ENCODE data around the gene B4GALNT3.

The B4GALNT3 gene

GRCh38 chr12:562634-563033 lies 102.9 kb downstream of the B4GALNT3 start:
- H2BK5ac ChIP-seq (ENCODE audit: low read depth, low read length, poor library complexity, severe bottlenecking): no peak overlapping the region
- no peak for DNase-seq
- no peak overlapping the region for H3K14ac ChIP-seq (ENCODE audit: low read length in 2 of 2)
- H3K4me2 ChIP-seq (ENCODE audit: low read length, poor library complexity, severe bottlenecking): no peak overlapping the region
- no peak overlapping the region for H2BK15ac ChIP-seq (ENCODE audit: low read depth, poor library complexity, severe bottlenecking)
- 88% methylated on average over 12 of the region's 12 CpGs for WGBS
- H2BK12ac ChIP-seq (ENCODE audit: low read length in 2 of 2): no peak overlapping the region
- no peak overlapping the region for H2AFZ ChIP-seq (ENCODE audit: low read depth, low read length)
- H3K36me3 ChIP-seq (ENCODE audit: control insufficient read depth in 1 of 2, insufficient read depth in 2 of 2, low read depth in 1 of 2, low read length in 2 of 2): no peaks in the 10 kb centered on the region
- peaks cover 49 to 71% of the 10 kb centered on the region in 2 experiments for H3K27me3 ChIP-seq (ENCODE audit: control insufficient read depth in 1 of 2, insufficient read depth in 1 of 2, low read length in 2 of 2)
- no peak overlapping the region for H3K4me3 ChIP-seq (ENCODE audit: insufficient read depth in 1 of 2, low read depth in 1 of 2, low read length in 2 of 2)
- no peak overlapping the region for H2AK5ac ChIP-seq (ENCODE audit: low read length, severe bottlenecking)
- H4K8ac ChIP-seq (ENCODE audit: low read length): no peak overlapping the region
- no peak overlapping the region for H3K4ac ChIP-seq (ENCODE audit: low read depth in 1 of 2, low read length in 2 of 2)
- no peaks in the 10 kb centered on the region for H3K9me3 ChIP-seq (ENCODE audit: control insufficient read depth, low read length)
- peaks cover 14% of the 10 kb centered on the region for H3K4me1 ChIP-seq (ENCODE audit: control insufficient read depth, insufficient read depth, low read depth, low read length)
- no peak overlapping the region for H2BK120ac ChIP-seq (ENCODE audit: low read depth, low read length)
- no peak overlapping the region for H3K18ac ChIP-seq (ENCODE audit: low read depth in 1 of 2, low read length in 2 of 2)
- no peak overlapping the region for H3K9ac ChIP-seq (ENCODE audit: low read length)
- no peak overlapping the region for H3K27ac ChIP-seq (ENCODE audit: low read length, poor library complexity, severe bottlenecking)
- no peaks in the 10 kb centered on the region for H3K79me1 ChIP-seq (replicated peaks; ENCODE audit: low read length, poor library complexity, severe bottlenecking)
- H3K23ac ChIP-seq (ENCODE audit: low read length in 2 of 2): no peak overlapping the region
- no peak overlapping the region for H4K91ac ChIP-seq (ENCODE audit: low read length)

- WGBS: 72% methylated on average over 5 of the region's 8 CpGs
- H3K4me2 ChIP-seq (ENCODE audit: low read length, poor library complexity, severe bottlenecking): no peak overlapping the region
- no peak overlapping the region for H3K4ac ChIP-seq (ENCODE audit: low read depth in 1 of 2, low read length in 2 of 2)
- H2AK5ac ChIP-seq (ENCODE audit: low read length, severe bottlenecking): no peak overlapping the region
- no peak overlapping the region for H3K27ac ChIP-seq (ENCODE audit: low read length, poor library complexity, severe bottlenecking)
- H3K4me3 ChIP-seq (ENCODE audit: insufficient read depth in 1 of 2, low read depth in 1 of 2, low read length in 2 of 2): no peak overlapping the region
- no peak overlapping the region for H2BK5ac ChIP-seq (ENCODE audit: low read depth, low read length, poor library complexity, severe bottlenecking)
- H3K18ac ChIP-seq (ENCODE audit: low read depth in 1 of 2, low read length in 2 of 2): no peak overlapping the region
- no peak overlapping the region for H2BK120ac ChIP-seq (ENCODE audit: low read depth, low read length)
- no peak overlapping the region for H4K8ac ChIP-seq (ENCODE audit: low read length)
- H3K23ac ChIP-seq (ENCODE audit: low read length in 2 of 2): no peak overlapping the region
- no peak overlapping the region for H2BK15ac ChIP-seq (ENCODE audit: low read depth, poor library complexity, severe bottlenecking)
- no peak overlapping the region for H4K91ac ChIP-seq (ENCODE audit: low read length)
- peaks cover 14% of the 10 kb centered on the region for H3K4me1 ChIP-seq (ENCODE audit: control insufficient read depth, insufficient read depth, low read depth, low read length)
- H3K9ac ChIP-seq (ENCODE audit: low read length): no peak overlapping the region
- no peak for DNase-seq
- no peak overlapping the region for H3K14ac ChIP-seq (ENCODE audit: low read length in 2 of 2)
- no peaks in the 10 kb centered on the region for H3K36me3 ChIP-seq (ENCODE audit: control insufficient read depth in 1 of 2, insufficient read depth in 2 of 2, low read depth in 1 of 2, low read length in 2 of 2)
- H3K27me3 ChIP-seq (ENCODE audit: control insufficient read depth in 1 of 2, insufficient read depth in 1 of 2, low read length in 2 of 2): peaks cover 44 to 64% of the 10 kb centered on the region in 2 experiments
- no peak overlapping the region for H2AFZ ChIP-seq (ENCODE audit: low read depth, low read length)
- H2BK12ac ChIP-seq (ENCODE audit: low read length in 2 of 2): no peak overlapping the region
- H3K79me1 ChIP-seq (replicated peaks; ENCODE audit: low read length, poor library complexity, severe bottlenecking): no peaks in the 10 kb centered on the region
- H3K9me3 ChIP-seq (ENCODE audit: control insufficient read depth, low read length): no peaks in the 10 kb centered on the region
Observed at GRCh38 chr12:563250-563781, 103.6 kb downstream of the B4GALNT3 start.

GRCh38 chr12:563787-564298 lies 104.1 kb downstream of the B4GALNT3 start:
- H2BK12ac ChIP-seq (ENCODE audit: low read length in 2 of 2): no peak overlapping the region
- no peaks in the 10 kb centered on the region for H3K36me3 ChIP-seq (ENCODE audit: control insufficient read depth in 1 of 2, insufficient read depth in 2 of 2, low read depth in 1 of 2, low read length in 2 of 2)
- no peak overlapping the region for H3K9ac ChIP-seq (ENCODE audit: low read length)
- H4K8ac ChIP-seq (ENCODE audit: low read length): no peak overlapping the region
- H3K27me3 ChIP-seq (ENCODE audit: control insufficient read depth in 1 of 2, insufficient read depth in 1 of 2, low read length in 2 of 2): peaks cover 39 to 59% of the 10 kb centered on the region in 2 experiments
- H4K91ac ChIP-seq (ENCODE audit: low read length): no peak overlapping the region
- no peak overlapping the region for H3K18ac ChIP-seq (ENCODE audit: low read depth in 1 of 2, low read length in 2 of 2)
- no peak overlapping the region for H3K27ac ChIP-seq (ENCODE audit: low read length, poor library complexity, severe bottlenecking)
- H3K4me3 ChIP-seq (ENCODE audit: insufficient read depth in 1 of 2, low read depth in 1 of 2, low read length in 2 of 2): no peak overlapping the region
- no peak overlapping the region for H2AK5ac ChIP-seq (ENCODE audit: low read length, severe bottlenecking)
- no peak overlapping the region for H3K14ac ChIP-seq (ENCODE audit: low read length in 2 of 2)
- no peak overlapping the region for H2BK120ac ChIP-seq (ENCODE audit: low read depth, low read length)
- H3K4me2 ChIP-seq (ENCODE audit: low read length, poor library complexity, severe bottlenecking): no peak overlapping the region
- H2BK5ac ChIP-seq (ENCODE audit: low read depth, low read length, poor library complexity, severe bottlenecking): no peak overlapping the region
- H3K4ac ChIP-seq (ENCODE audit: low read depth in 1 of 2, low read length in 2 of 2): no peak overlapping the region
- H2BK15ac ChIP-seq (ENCODE audit: low read depth, poor library complexity, severe bottlenecking): no peak overlapping the region
- no peak overlapping the region for H2AFZ ChIP-seq (ENCODE audit: low read depth, low read length)
- H3K79me1 ChIP-seq (replicated peaks; ENCODE audit: low read length, poor library complexity, severe bottlenecking): no peaks in the 10 kb centered on the region
- H3K9me3 ChIP-seq (ENCODE audit: control insufficient read depth, low read length): no peaks in the 10 kb centered on the region
- WGBS: 88% methylated on average over 7 of the region's 7 CpGs
- no peak overlapping the region for H3K23ac ChIP-seq (ENCODE audit: low read length in 2 of 2)
- DNase-seq: no peak
- H3K4me1 ChIP-seq (ENCODE audit: control insufficient read depth, insufficient read depth, low read depth, low read length): peaks cover 14% of the 10 kb centered on the region

GRCh38 chr12:565161-565560 lies 105.4 kb downstream of the B4GALNT3 start:
- 89% methylated on average over 8 of the region's 8 CpGs for WGBS
- no peak overlapping the region for H3K9ac ChIP-seq (ENCODE audit: low read length)
- H4K91ac ChIP-seq (ENCODE audit: low read length): no peak overlapping the region
- H3K27me3 ChIP-seq (ENCODE audit: control insufficient read depth in 1 of 2, insufficient read depth in 1 of 2, low read length in 2 of 2): peaks cover 26 to 46% of the 10 kb centered on the region in 2 experiments
- no peak overlapping the region for H3K4me2 ChIP-seq (ENCODE audit: low read length, poor library complexity, severe bottlenecking)
- H2AK5ac ChIP-seq (ENCODE audit: low read length, severe bottlenecking): no peak overlapping the region
- H3K27ac ChIP-seq (ENCODE audit: low read length, poor library complexity, severe bottlenecking): no peak overlapping the region
- H2BK12ac ChIP-seq (ENCODE audit: low read length in 2 of 2): no peak overlapping the region
- no peak overlapping the region for H3K18ac ChIP-seq (ENCODE audit: low read depth in 1 of 2, low read length in 2 of 2)
- H4K8ac ChIP-seq (ENCODE audit: low read length): no peak overlapping the region
- no peak overlapping the region for H2BK15ac ChIP-seq (ENCODE audit: low read depth, poor library complexity, severe bottlenecking)
- H3K14ac ChIP-seq (ENCODE audit: low read length in 2 of 2): no peak overlapping the region
- no peaks in the 10 kb centered on the region for H3K9me3 ChIP-seq (ENCODE audit: control insufficient read depth, low read length)
- H2BK120ac ChIP-seq (ENCODE audit: low read depth, low read length): no peak overlapping the region
- H3K36me3 ChIP-seq (ENCODE audit: control insufficient read depth in 1 of 2, insufficient read depth in 2 of 2, low read depth in 1 of 2, low read length in 2 of 2): no peaks in the 10 kb centered on the region
- H3K23ac ChIP-seq (ENCODE audit: low read length in 2 of 2): no peak overlapping the region
- peaks cover 19% of the 10 kb centered on the region for H3K4me1 ChIP-seq (ENCODE audit: control insufficient read depth, insufficient read depth, low read depth, low read length)
- no peak overlapping the region for H2BK5ac ChIP-seq (ENCODE audit: low read depth, low read length, poor library complexity, severe bottlenecking)
- no peak overlapping the region for H3K4me3 ChIP-seq (ENCODE audit: insufficient read depth in 1 of 2, low read depth in 1 of 2, low read length in 2 of 2)
- H2AFZ ChIP-seq (ENCODE audit: low read depth, low read length): no peak overlapping the region
- no peaks in the 10 kb centered on the region for H3K79me1 ChIP-seq (replicated peaks; ENCODE audit: low read length, poor library complexity, severe bottlenecking)
- DNase-seq: no peak
- H3K4ac ChIP-seq (ENCODE audit: low read depth in 1 of 2, low read length in 2 of 2): no peak overlapping the region

Data from mesenchymal stem cell (in vitro differentiated cells and primary cell).